ENCODE measurements around the gene UXS1. TPM values are rescaled to one million over a fixed set of nuclear protein-coding genes. Genes with fewer than 3 reads are reported as not detected.
"Not testable (repeated sequence)": the region's sequence is repeated elsewhere in the genome, so short reads cannot be mapped to it uniquely, and the experiment has no call there.

The UXS1 gene
- total RNA-seq, 4 donors from 2014 or later, result 20.4 to 44.6 (median 32.1) TPM

- no peak for TF ChIP-seq POLR2A (IDR thresholded peaks at IDR 0.05)
- Histone ChIP-seq H3K4me1 (peaks cover 0 to 11% (median 0%) of the 10 kb centered on the region in 4 donors), H3K27ac (peak overlapping the region in 1 of 4 donors; percentile 22), H3K27me3 (no peaks in the 10 kb centered on the region), H3K9me3 (no peaks in the 10 kb centered on the region), H3K36me3 (no peaks in the 10 kb centered on the region), H3K4me3 (no peak overlapping the region)
- no peak for DNase-seq
These were observed 54.0 kb downstream of the UXS1 start for GRCh38 chr2:106140113-106140512.

- DNase-seq, result no peak
- peaks cover 0 to 11% (median 0%) of the 10 kb centered on the region in 4 donors for H3K4me1 ChIP-seq
- TF ChIP-seq CTCF (IDR thresholded peaks at IDR 0.05), result no peak
- no peak for TF ChIP-seq POLR2A (IDR thresholded peaks at IDR 0.05)
These were observed 54.7 kb downstream of the UXS1 start for GRCh38 chr2:106139238-106139935.

GRCh38 chr2:106138543-106139237, 55.4 kb downstream of the UXS1 start:
- no peaks in the 10 kb centered on the region for H3K27me3 ChIP-seq
- H3K36me3 ChIP-seq, result no peaks in the 10 kb centered on the region
- peaks cover 0 to 11% (median 0%) of the 10 kb centered on the region in 4 donors for H3K4me1 ChIP-seq
- H3K27ac ChIP-seq, result peak overlapping the region; percentile 14 to 69 (median 51)
- H3K4me3 ChIP-seq, result no peak overlapping the region
- H3K9me3 ChIP-seq, result no peaks in the 10 kb centered on the region
- TF ChIP-seq CTCF (IDR thresholded peaks at IDR 0.05), result no peak
- TF ChIP-seq POLR2A (IDR thresholded peaks at IDR 0.05), result no peak
- no peak for DNase-seq

More at GRCh38 chr2:106139238-106139935, 54.7 kb downstream of the UXS1 start:
- no peaks in the 10 kb centered on the region for H3K9me3 ChIP-seq
- H3K27ac ChIP-seq, result peak overlapping the region in 3 of 4 donors; percentile 29 to 69 (median 36)
- H3K36me3 ChIP-seq, result no peaks in the 10 kb centered on the region
- no peaks in the 10 kb centered on the region for H3K27me3 ChIP-seq
- H3K4me3 ChIP-seq, result no peak overlapping the region

- DNase-seq, result no peak
- no peaks in the 10 kb centered on the region for H3K36me3 ChIP-seq
- H3K27me3 ChIP-seq, result no peaks in the 10 kb centered on the region
- no peak overlapping the region for H3K4me3 ChIP-seq
- H3K27ac ChIP-seq, result peak overlapping the region in 3 of 4 donors; percentile 42 to 69 (median 60)
- no peaks in the 10 kb centered on the region for H3K9me3 ChIP-seq
- TF ChIP-seq POLR2A (IDR thresholded peaks at IDR 0.05) (no peak), CTCF (IDR thresholded peaks at IDR 0.05) (no peak)
- H3K4me1 ChIP-seq, result peaks cover 0 to 11% (median 0%) of the 10 kb centered on the region in 4 donors
These were observed 56.2 kb downstream of the UXS1 start for GRCh38 chr2:106137731-106138521.

- H3K27me3 ChIP-seq, H3K36me3 ChIP-seq, H3K27ac ChIP-seq, DNase-seq, H3K4me3 ChIP-seq, H3K9me3 ChIP-seq: not testable (repeated sequence)
- peaks cover 0 to 15% (median 0%) of the 10 kb centered on the region in 4 donors for H3K4me1 ChIP-seq
These were observed 62.9 kb downstream of the UXS1 start for GRCh38 chr2:106131192-106131591.

- Histone ChIP-seq H3K27ac (peak overlapping the region in 3 of 4 donors; percentile 60 to 81 (median 72)), H3K4me3 (peak overlapping the region in 3 of 4 donors; percentile 17 to 25 (median 18)), H3K9me3 (no peaks in the 10 kb centered on the region), H3K4me1 (peaks cover 0 to 15% (median 0%) of the 10 kb centered on the region in 4 donors), H3K36me3 (no peaks in the 10 kb centered on the region), H3K27me3 (no peaks in the 10 kb centered on the region)
- peak in 1 of 2 donors; percentile 23 for TF ChIP-seq POLR2A (IDR thresholded peaks at IDR 0.05)
- no peak for TF ChIP-seq CTCF (IDR thresholded peaks at IDR 0.05)
- peak in 1 of 3 donors; percentile 59 for DNase-seq
These were observed 63.7 kb downstream of the UXS1 start for GRCh38 chr2:106130251-106130998.
